IMR-90 (cell line): ENCODE data around the gene HMGA1. TPM values are rescaled to one million over a fixed set of nuclear protein-coding genes. Genes with fewer than 3 reads are reported as not detected.
A peak's percentile ranks its signal among the peaks of the same experiment; 100 is the strongest.

Source experiments
- ATAC-seq: fragments of 200-7000 bp; cut with Tn5 transposase; 2 replicates; pipeline ENCODE4 v1.9.1; 2020; ENCODE audit warnings: low read depth, mild to moderate bottlenecking, moderate library complexity
- BruUV-seq: library from RNA; stranded (reverse); fragments of 400-500 nt; replicated peaks from 2 replicates; lab custom pipeline; 2021; lab: Mats Ljungman, UMichigan
- CTCF ChIA-PET: fragments of 300-600 bp; formaldehyde crosslinking; extraction: SDS; loops from one replicate; lab custom pipeline; 2021; ENCODE audit warnings: antibody characterized with exemption; lab: Yijun Ruan, JAX
- POLR2A ChIA-PET: fragments of 300-600 bp; sonication (Branson Sonifier 250); formaldehyde crosslinking; loops from one replicate; lab custom pipeline; 2022; ENCODE audit warnings: antibody characterized with exemption; ENCODE audit not compliant: unreplicated experiment; lab: Charles Lee
- DNase-seq: peaks from one replicate; pipeline ENCODE4 v3.0.0; 2013
- H2AFZ ChIP-seq: replicated peaks from 2 replicates; pipeline ENCODE3; 2013; ENCODE audit warnings: low read length, mild to moderate bottlenecking; ENCODE audit not compliant: poor library complexity
- H2AK5ac ChIP-seq: 2 replicates; pipeline ENCODE4 v1.6.1; 2013; ENCODE audit warnings: low read depth, low read length, inconsistent platforms
- H2AK9ac ChIP-seq: replicated peaks from 2 replicates; pipeline ENCODE3; 2013; ENCODE audit warnings: mild to moderate bottlenecking, low read depth, low read length, moderate library complexity; ENCODE audit not compliant: poor library complexity
- H2BK120ac ChIP-seq: 2 replicates; pipeline ENCODE4 v1.6.1; 2013; ENCODE audit warnings: low read depth, low read length, inconsistent platforms
- H2BK15ac ChIP-seq: 3 replicates; pipeline ENCODE4 v1.6.1; 2013; ENCODE audit warnings: low read depth, low read length, inconsistent platforms
- H2BK20ac ChIP-seq: 2 replicates; pipeline ENCODE4 v1.6.1; 2013; ENCODE audit warnings: low read depth, mild to moderate bottlenecking, inconsistent platforms, low read length, moderate library complexity
- H2BK5ac ChIP-seq: 2 replicates; pipeline ENCODE4 v1.6.1; 2013; ENCODE audit warnings: mild to moderate bottlenecking, low read depth, low read length, inconsistent platforms; ENCODE audit not compliant: poor library complexity, severe bottlenecking
- H3K14ac ChIP-seq: replicated peaks from 2 replicates; pipeline ENCODE4 v1.6.1; 2013; ENCODE audit warnings: low read depth, low read length, inconsistent platforms
- H3K18ac ChIP-seq: 2 replicates; pipeline ENCODE4 v1.6.1; 2013; ENCODE audit warnings: low read depth, low read length, control low read depth
- H3K23ac ChIP-seq: 2 replicates; pipeline ENCODE4 v1.6.1; 2013; ENCODE audit warnings: low read depth, low read length, inconsistent platforms
- H3K27ac ChIP-seq: 2 replicates; pipeline ENCODE4 v1.5.1; 2013; ENCODE audit warnings: mild to moderate bottlenecking, control low read depth, low read length; ENCODE audit not compliant: insufficient read depth
- H3K27me3 ChIP-seq: 2 replicates; pipeline ENCODE4 v1.6.1; 2013; ENCODE audit warnings: low read length; ENCODE audit not compliant: control insufficient read depth, insufficient read depth
- H3K36me3 ChIP-seq: 2 replicates; pipeline ENCODE4 v1.6.1; 2013; ENCODE audit warnings: low read length, mixed read lengths; ENCODE audit not compliant: control insufficient read depth, insufficient read depth
- H3K4ac ChIP-seq: 2 replicates; pipeline ENCODE4 v1.6.1; 2013; ENCODE audit warnings: low read depth, low read length, inconsistent platforms
- H3K4me1 ChIP-seq: 2 replicates; pipeline ENCODE4 v1.6.1; 2013; ENCODE audit warnings: low read length, mixed read lengths; ENCODE audit not compliant: control insufficient read depth, insufficient read depth
- H3K4me2 ChIP-seq: 2 replicates; pipeline ENCODE4 v1.6.1; 2013; ENCODE audit warnings: low read depth, mild to moderate bottlenecking, control low read depth, low read length, moderate library complexity
- H3K4me3 ChIP-seq: 2 replicates; pipeline ENCODE4 v1.5.1; 2013; ENCODE audit warnings: low read depth, mild to moderate bottlenecking, control low read depth, low read length, moderate library complexity; ENCODE audit not compliant: insufficient read depth
- H3K56ac ChIP-seq: 2 replicates; pipeline ENCODE4 v1.6.1; 2013; ENCODE audit warnings: low read length, inconsistent platforms; ENCODE audit not compliant: insufficient read depth; ENCODE audit errors: extremely low read depth
- H3K79me1 ChIP-seq, 2 experiments: 2 replicates each; pipeline ENCODE4 v1.6.1; 2013; ENCODE audit warnings: low read length in 2 of 2, inconsistent platforms in 1 of 2, low read depth in 1 of 2
- H3K9ac ChIP-seq: 2 replicates; pipeline ENCODE4 v1.6.1; 2013; ENCODE audit warnings: low read depth, low read length, control low read depth
- H3K9me1 ChIP-seq: 2 replicates; pipeline ENCODE4 v1.6.1; 2013; ENCODE audit warnings: low read length, inconsistent platforms; ENCODE audit not compliant: insufficient read depth
- H3K9me3 ChIP-seq: 2 replicates; pipeline ENCODE4 v1.6.1; 2013; ENCODE audit warnings: low read length; ENCODE audit not compliant: control insufficient read depth, insufficient read depth
- H4K20me1 ChIP-seq: 2 replicates; pipeline ENCODE4 v1.6.1; 2013; ENCODE audit warnings: low read length, inconsistent platforms; ENCODE audit not compliant: insufficient read depth
- H4K5ac ChIP-seq: 2 replicates; pipeline ENCODE4 v1.6.1; 2013; ENCODE audit warnings: mild to moderate bottlenecking, low read depth, low read length, control low read depth
- H4K8ac ChIP-seq, 2 experiments: 2 replicates each; pipeline ENCODE4 v1.6.1; 2013; ENCODE audit warnings: low read depth in 2 of 2, low read length in 2 of 2, control low read depth in 1 of 2, inconsistent platforms in 1 of 2
- H4K91ac ChIP-seq: 2 replicates; pipeline ENCODE4 v1.6.1; 2013; ENCODE audit warnings: low read depth, low read length, inconsistent platforms; ENCODE audit not compliant: insufficient read depth
- CHD1 ChIP-seq: IDR thresholded peaks from 2 replicates; pipeline ENCODE4 v1.6.1; 2012; ENCODE audit warnings: low read depth, low read length, improper control_type of control experiment
- CTCF ChIP-seq: conservative IDR thresholded peaks from 2 replicates; pipeline ENCODE4 v1.5.1; 2012; ENCODE audit warnings: mild to moderate bottlenecking, low read depth, low read length, improper control_type of control experiment
- FOS ChIP-seq: fragments of 150-350 bp; IDR thresholded peaks from 2 replicates; pipeline ENCODE4 v1.6.1; 2016; ENCODE audit warnings: low read depth, low read length
- NFE2L2 ChIP-seq: fragments of 150-350 bp; IDR thresholded peaks from 2 replicates; pipeline ENCODE4 v1.6.1; 2016; ENCODE audit warnings: low read depth, mild to moderate bottlenecking, low read length
- RAD21 ChIP-seq: IDR thresholded peaks from 2 replicates; pipeline ENCODE4 v1.6.1; 2012; ENCODE audit warnings: low read length, improper control_type of control experiment
- SMC3 ChIP-seq: fragments of 150-350 bp; IDR thresholded peaks from 2 replicates; pipeline ENCODE4 v1.6.1; 2016; ENCODE audit warnings: low read depth, mild to moderate bottlenecking, antibody characterized with exemption, low read length, moderate library complexity
- WGBS, 2 experiments: methylation state at CpG; one replicate each; pipeline versions ENCODE4 v1.1.5 to v1.1.7; 2013; ENCODE audit warnings: missing lambda C conversion rate in 2 of 2; ENCODE audit not compliant: insufficient read length in 1 of 2; ENCODE audit errors: extremely low coverage in 2 of 2; 5-methylcytosine and 5-hydroxymethylcytosine counted together
- dilution Hi-C: fragments of 300-500 bp; cut with HindIII; formaldehyde crosslinking; loops from one replicate; pipeline ENCODE4 v1.14.3; 2018; ENCODE audit warnings: low sequenced_read_pairs; ENCODE audit not compliant: unreplicated experiment
- in situ Hi-C: fragments of 300-500 bp; cut with MboI; formaldehyde crosslinking; loops from 3 replicates; pipeline ENCODE4 v1.14.3; 2019; ENCODE audit warnings: low sequenced_read_pairs, inconsistent platforms, mixed read lengths
- intact Hi-C: fragments of 100-400 bp; cut with micrococcal nuclease; formaldehyde crosslinking; loops from 2 replicates; pipeline ENCODE4 v1.10.0; 2022
- polyA plus RNA-seq, 3 experiments: library from polyadenylated mRNA; depleted of rRNA; stranded (reverse); fragments of >200 nt; gene quantifications; 2 replicates each; pipeline ENCODE4 v1.2.3, GENCODE V29; 2012; ENCODE audit warnings: low replicate concordance in 1 of 3
- total RNA-seq: library from RNA; depleted of rRNA; stranded (reverse); fragments of >200 nt; gene quantifications from 2 replicates; pipeline ENCODE4 v1.2.3, GENCODE V29; 2012

Gene HMGA1
- total and polyA plus RNA-seq, 2 of the 4 experiments (the other 2 are of a cell fraction) = 101 to 589 TPM

- H2BK20ac ChIP-seq = peak overlapping the region; percentile 89; the same call in 1 of the 2 replicates
- dilution Hi-C loops = no loop called here
These were observed 41.0 kb upstream of the HMGA1 start for GRCh38 chr6:34195726-34196115.

More at GRCh38 chr6:34195726-34196115, 41.0 kb upstream of the HMGA1 start:
- Histone ChIP-seq H2AK9ac (peak overlapping the region; percentile 73), H3K4me3 (no peak overlapping the region), H3K9me3 (no peaks in the 10 kb centered on the region), H3K27me3 (no peaks in the 10 kb centered on the region), H4K20me1 (no peaks in the 10 kb centered on the region), H3K23ac (0 out of 2 replicates have a peak overlapping the region, but pooled peaks have one; percentile 62), H3K56ac (no peak overlapping the region), H4K91ac (0 out of 2 replicates have a peak overlapping the region, but pooled peaks have one; percentile 34), H2AFZ (peak overlapping the region; percentile 99), H4K5ac (no peak overlapping the region), H2BK5ac (no peak overlapping the region), H3K79me1 (no peaks in the 10 kb centered on the region), H3K9me1 (0 out of 2 replicates have a peak, but pooled peaks cover 6% of the 10 kb centered on the region), H3K4ac (peak overlapping the region; percentile 76), H4K8ac (peak overlapping the region; percentile 82 to 88; a peak in 2 of 4 replicates), H3K9ac (no peak overlapping the region), H2AK5ac (0 out of 2 replicates have a peak overlapping the region, but pooled peaks have one; percentile 72), H3K14ac (no peak overlapping the region), H3K36me3 (no peaks in the 10 kb centered on the region), H3K4me1 (peaks cover 5% of the 10 kb centered on the region), H3K27ac (no peak overlapping the region), H3K18ac (no peak overlapping the region), H2BK120ac (peak overlapping the region; percentile 94), H2BK15ac (no peak overlapping the region; the same call in 2 of the 3 replicates), H3K4me2 (no peak overlapping the region)
- intact Hi-C loops (loop anchor here (1.0 to 5.0 kb wide), 5 partner anchors 42 to 414 kb away; partner anchors contain the start of genes HMGA1 and SMIM29), in situ Hi-C loops (loop anchor here (10.0 kb wide), 1 partner anchor 409 kb away; no protein-coding TSS in a partner anchor)
- BruUV-seq = no TSS peak
- ChIA-PET POLR2A (no interaction called here), CTCF (interaction anchor here (0.7 to 2.4 kb wide), 14 partner anchors 8 to 414 kb away, joined by 3 to 12 read pairs (median 4); partner anchors contain the start of gene HMGA1)
- 56% methylated on average over 3 of the region's 7 CpGs; no CpG with 5 or more reads in 1 of the 2 experiments for WGBS, 2 experiments
- TF ChIP-seq NFE2L2 (no peak), RAD21 (no peak), FOS (no peak), CHD1 (no peak), SMC3 (no peak), CTCF (no peak)
- DNase-seq = no peak
- ATAC-seq = no peak
